KBM-7 (cell line): Measurements from ENCODE around the gene ROR1.

Experiments used
- DNase-seq: peaks from one replicate; pipeline ENCODE4 v3.0.0-alpha.2; 2015
- in situ Hi-C: fragments of 300-500 bp; cut with MboI; formaldehyde crosslinking; loops from 2 replicates; pipeline ENCODE4 v1.14.3; 2020; ENCODE audit warnings: low sequenced_read_pairs, low pct_unique_long_range_greater_than_20kb, mixed read lengths

ROR1 gene

DNA sequence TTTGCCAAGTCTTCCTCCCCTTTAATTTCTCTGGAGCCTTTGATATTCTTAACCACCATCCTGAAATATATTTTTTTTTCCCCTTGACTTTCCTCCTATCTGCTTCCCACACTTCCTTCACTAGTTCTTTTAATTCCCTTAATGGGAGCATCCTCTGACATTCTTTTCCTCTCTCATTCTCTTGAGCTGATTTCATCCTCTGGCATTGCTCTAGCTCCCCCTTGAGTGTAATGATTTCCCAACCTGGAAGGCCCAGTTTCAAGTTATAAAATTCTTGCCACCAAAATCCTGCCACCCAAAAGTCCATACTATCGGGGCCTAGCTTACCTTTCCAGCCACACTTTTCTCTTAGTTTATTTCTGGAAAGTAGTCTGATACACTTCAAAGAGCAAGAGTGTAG lies 390.2 kb downstream of the ROR1 start:
- DNase-seq, result no peak
- in situ Hi-C loops, result no loop called here

DNA sequence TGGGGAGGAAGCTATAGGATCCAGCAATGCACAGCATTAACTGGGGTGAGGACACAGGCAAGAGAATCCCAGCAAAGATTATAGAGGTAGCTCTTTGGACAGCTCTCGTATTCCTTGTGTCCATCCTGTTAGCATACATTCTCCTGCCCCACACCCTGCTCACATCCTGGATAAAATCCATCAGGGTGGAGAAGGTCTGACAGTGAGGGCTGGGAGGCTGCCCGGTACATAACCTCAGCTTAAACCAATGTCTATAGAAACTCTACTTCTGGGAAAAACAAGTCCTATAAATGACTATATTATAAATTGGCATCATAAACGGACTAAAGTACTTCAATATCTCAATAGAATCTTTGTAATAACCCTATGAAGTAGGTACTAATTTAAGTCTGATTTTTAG lies 392.8 kb downstream of the ROR1 start:
- DNase-seq, result no peak

DNA sequence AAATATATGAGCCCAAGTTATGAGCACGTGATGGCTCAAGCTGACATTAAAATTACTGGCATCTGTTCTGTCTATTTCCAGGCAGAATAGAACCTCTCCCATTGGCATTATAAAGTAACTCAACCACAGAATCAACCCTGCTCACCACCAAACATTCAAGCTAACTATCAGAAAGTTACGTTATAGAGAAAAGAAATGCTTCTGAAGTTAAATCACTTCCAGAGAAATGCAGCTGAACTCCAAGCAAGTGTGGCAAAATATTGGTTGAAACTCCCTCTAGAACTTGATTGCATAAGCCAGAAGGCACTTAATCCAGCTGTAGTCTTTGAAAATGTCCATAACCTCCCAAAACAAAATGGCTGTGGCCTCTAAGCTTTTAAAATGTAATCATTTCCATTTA lies 393.4 kb downstream of the ROR1 start:
- no peak for DNase-seq
- in situ Hi-C loops, result no loop called here

More for the DNA sequence above, 392.8 kb downstream of the ROR1 start:
- in situ Hi-C loops, result no loop called here

DNA sequence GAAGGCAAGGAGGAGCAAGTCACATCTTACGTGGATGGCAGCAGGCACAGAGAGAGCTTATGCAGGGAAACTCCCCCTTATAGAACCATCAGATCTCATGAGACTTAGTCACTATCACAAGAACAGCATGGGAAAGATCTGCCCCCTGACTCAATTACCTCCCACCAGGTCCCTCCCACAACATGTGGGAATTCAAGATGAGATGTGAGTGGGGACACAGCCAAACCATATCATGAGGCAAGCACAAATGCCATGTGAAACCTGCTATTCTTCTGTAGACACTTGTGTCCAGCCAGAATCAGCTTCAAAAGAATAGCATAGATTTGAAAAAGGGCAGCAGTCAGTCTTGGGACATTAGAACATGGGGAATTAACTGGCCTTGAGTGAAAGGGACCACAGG lies 397.4 kb downstream of the ROR1 start:
- in situ Hi-C loops, result no loop called here
- DNase-seq, result no peak

DNA sequence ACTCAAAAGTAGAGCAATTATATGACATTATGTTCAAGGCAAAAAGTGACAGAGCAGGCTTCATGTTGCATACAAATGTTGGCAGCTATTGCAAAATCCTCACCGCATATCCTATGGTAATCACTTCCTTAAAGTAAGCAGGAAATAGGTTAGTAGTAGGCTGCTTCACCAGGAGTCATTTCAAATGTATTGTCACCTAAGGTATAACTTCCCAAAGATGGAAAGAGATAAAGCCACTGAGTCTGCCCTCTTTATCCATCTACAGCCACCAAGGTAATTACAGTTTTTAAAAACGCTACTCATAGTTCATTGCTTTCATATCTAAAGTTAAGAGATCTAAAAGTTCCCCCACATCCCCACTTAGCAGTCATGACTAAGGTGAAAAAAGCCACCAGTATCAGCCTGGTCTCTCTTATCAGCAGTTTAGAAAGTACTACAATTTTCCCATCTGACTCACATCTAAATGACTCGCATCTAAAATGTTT lies 398.0 kb downstream of the ROR1 start:
- DNase-seq, result peak; percentile 61
- in situ Hi-C loops, result no loop called here

DNA sequence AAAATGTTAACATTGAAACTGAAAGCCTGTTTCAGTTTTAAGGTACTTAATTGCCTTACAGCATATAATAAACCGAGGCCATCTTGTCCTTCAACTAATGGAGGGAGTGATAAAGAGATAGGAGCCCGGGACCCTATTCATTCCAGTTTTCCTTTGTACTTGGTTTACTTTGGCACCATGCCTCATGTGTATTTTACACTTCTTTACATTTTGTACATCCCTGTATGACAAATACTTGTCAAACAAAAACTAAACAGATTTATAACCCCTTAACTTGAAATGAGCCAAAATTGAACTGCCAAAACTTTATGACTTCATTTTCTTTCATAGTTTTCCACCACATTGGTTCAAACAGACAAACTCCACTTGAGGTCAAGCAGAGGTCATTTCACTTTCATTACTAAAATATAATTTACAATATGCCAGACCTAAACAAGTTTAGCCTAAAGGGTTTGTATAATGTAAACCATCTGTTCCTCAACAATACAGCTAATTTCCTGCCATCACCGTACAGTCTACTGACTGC lies 398.7 kb downstream of the ROR1 start:
- DNase-seq, result no peak
- in situ Hi-C loops, result no loop called here

DNA sequence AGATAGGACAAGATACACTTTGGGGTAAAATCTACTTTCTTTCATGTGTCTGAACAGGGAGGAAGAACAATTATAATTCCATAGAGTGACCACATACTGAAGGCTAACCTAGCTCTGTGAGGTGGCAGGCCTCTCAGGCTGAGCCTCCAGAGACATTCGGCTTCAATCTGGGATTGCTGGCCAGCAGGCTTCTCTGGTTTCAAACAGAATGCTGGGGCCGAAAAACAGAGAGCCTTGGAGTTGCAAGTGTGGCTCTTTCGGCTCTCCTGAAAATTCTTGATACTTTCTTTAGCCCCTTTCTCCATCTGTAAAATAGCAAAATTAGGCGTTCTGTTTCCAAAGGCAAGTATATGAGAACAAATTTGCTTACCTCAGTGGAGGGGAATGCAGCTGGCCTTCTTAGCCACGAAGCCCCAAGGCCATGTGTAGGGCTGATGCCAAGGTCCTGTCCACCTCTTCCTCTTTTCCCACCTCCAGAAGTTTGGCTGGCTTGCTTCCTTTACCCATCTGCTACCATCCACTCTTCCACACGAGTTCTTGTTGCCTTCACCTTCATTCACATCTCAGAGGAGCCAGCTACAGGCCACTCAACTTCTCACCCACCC lies 399.6 kb downstream of the ROR1 start:
- in situ Hi-C loops, result no loop called here
- DNase-seq, result no peak

DNA sequence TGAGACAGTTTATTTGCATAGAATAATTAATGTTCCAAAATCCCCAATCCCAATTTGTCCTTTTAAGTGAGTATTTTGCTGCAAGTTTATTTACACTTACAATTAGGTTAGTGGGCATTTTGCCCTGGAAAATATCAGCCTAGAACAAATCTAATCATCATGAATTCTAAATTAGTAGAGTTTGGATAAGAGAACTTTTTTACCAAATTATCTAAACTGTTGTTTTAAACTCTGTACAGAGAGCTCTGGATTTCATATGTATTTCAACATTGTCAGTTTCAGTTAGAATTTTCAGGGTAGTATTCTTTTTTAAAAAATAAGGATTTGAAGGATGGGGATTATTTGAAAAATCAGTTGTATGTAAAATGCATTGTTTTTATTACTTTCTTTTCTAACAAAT lies 401.8 kb downstream of the ROR1 start:
- DNase-seq, result no peak
- in situ Hi-C loops, result no loop called here

DNA sequence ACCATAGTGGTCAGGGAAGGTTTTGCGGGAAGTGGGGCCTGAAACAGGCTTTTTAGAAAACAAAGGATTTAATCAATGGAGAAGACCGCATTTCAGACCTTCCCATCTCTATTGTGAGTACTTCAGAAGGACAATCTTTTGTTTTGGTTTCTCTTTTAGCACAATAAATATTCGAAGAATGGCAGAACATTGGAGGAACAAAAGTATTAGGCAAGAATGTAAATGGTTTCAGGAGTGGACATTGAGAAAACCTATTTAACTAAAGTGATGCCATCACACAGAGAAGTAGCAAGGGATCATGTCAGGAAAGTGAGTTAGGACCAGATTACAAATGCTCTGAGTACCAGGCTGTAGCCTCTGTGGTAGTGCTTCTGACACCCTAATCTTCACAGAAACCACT lies 402.8 kb downstream of the ROR1 start:
- in situ Hi-C loops, result no loop called here

DNA sequence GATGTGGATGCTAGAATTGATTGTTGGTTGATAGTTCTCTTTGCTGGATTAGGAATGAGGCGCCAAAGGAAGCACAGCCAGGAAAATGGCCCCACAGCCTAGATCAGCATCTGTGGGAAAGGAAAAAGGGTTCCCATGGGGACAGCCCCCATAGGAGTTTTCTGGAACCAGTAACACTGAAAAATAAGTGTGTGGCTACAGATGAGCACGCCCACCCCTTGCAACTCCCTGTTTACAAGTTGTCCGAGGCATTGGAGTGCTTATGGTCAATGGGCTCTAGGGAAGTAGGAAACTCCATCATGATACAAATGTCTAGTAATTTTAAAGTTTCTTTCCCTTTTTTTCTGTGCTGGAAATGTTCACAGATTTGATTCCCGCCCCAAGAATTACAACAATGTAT lies 405.8 kb downstream of the ROR1 start:
- in situ Hi-C loops, result no loop called here
- DNase-seq, result no peak

More for the DNA sequence above, 402.8 kb downstream of the ROR1 start:
- no peak for DNase-seq

DNA sequence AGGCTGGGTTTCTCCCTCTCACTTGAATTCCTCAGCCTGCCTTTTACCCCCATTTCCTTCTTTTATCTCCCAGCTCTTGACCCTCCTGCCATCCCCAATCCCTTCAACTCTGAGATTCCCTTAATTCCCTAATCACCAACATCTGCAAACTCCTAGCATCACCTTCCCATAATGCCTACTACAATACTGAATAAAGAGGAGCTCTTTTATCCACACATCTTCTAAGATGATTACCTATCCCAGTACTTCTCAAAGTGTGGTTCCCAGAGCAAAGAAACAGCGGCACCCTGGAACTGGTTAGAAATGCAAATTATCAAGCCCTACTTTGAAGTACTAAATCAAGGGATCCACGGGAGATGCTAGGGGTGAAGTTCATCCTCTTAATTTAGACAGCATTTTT lies 408.4 kb downstream of the ROR1 start:
- no peak for DNase-seq
- in situ Hi-C loops, result no loop called here

DNA sequence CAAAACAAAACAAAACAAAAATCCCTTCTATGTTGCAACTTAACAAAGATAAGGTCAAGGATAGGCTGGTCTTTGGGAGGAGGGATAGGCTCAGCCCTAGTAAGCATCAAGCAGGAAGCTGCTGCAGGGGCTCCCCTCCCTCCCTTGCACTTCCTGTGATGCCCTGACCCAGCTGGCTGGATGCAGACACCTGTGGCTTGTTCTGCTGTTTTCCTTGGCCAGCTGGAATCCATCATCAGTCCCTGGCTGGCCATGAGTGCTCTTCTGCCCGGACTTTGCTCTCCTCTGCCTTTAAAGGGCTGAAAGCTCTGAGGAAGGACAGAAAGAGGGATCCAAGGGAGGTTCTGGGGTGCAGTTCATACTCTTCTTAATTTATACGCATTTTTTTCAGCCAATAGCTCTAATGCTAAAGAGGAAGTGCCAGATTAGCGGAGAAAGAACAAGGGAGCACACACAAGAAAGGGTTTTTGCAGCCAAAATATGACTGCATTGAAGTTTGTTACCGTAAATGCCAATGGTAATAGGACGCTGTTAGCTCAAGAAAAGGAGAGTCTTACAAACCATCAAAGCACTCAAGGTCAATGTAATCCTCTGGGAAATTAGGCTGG lies 409.7 kb downstream of the ROR1 start:
- no peak for DNase-seq
- in situ Hi-C loops, result no loop called here

DNA sequence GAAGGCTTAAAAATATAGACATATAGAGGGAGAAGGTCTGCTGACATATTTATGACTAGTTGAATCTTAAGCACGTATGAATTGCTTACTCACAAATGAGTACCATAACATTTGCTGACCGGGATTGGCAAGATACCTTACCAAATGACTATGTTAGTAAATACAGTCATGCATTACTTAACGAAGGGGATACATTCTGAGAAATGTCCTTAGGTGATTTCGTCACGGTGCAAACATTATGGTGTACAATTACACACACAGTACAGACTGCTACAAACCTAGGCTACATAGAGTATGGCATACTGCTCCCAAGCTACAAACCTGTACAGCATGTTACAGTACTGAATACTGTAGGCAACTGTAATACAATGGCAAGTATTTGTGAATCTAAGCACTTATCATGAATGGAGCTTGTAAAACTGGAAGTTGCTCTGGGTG lies 410.2 kb downstream of the ROR1 start:
- in situ Hi-C loops, result no loop called here
- DNase-seq, result no peak

DNA sequence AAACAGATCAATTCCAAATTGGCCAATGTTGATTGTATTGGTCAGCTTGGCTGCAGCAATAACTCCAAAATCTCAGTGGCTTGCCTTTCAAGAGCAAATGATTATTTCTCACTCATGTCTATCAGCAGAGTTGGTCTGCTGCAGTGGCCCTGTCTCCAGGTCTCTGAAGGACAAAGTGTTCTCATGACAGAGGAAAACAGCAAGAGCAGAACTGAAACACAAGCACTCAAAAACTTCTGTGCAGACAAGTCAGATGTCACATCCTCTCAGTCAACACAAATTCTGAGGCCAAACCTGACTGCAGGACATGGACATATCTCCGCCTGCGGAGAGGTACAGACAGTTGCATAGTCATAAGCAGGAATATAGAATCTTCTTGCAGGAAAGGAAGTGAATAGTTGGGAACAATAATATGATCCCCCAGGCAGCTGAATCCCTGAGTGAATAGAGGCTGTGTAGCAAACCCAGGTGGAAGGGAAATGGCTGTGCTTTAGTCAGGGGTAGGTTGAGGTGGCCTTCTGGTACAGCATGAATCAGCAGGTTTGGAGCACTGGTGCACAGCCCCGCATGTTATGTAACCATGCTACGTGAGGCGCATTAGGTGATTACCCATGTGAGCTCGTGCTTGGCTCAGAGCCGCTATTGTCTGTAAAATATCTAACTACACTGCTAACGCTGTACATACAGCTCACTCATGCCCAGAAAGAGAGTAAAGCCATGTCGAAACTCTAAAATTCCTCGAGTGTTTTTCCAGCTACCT lies 412.5 kb downstream of the ROR1 start:
- in situ Hi-C loops, result no loop called here
- DNase-seq, result no peak

DNA sequence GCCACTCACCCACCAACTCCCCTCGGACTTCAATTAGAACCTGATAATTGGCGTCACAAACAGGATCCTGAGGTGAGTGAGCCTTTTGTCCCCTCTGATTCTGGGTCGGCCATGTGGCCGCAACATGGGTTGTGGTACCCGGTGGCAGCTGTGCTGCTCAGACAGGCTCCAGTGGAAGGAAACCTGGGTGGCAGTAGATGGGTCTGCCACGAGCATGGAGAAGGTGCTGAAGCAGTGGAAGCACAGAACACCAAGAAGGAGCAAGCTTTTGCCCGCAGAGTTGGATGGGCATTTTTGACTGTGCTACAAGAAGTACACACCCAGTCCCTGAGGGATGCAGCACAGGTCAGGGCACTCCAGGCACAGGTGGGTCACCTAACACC lies 413.1 kb downstream of the ROR1 start:
- DNase-seq, result no peak
- in situ Hi-C loops, result no loop called here

DNA sequence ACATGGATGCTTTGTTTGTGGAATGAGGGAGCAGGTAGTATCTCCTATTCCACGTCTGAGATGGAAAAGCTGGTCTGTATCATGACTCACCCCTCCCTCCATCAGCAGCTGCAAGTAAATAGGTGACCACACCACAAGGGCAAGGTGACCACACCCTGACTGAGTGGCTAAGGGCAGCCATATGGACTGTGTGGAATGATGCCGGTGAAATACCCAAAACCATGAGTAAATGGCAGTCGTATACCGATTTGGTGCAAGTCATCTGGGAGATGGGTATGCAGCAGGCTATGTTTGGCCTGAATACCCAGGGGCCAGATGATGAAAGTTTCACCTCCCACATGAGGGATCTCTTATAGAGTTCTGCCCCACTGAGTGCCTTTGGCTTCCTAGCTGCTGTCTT lies 413.8 kb downstream of the ROR1 start:
- DNase-seq, result no peak
- in situ Hi-C loops, result no loop called here

DNA sequence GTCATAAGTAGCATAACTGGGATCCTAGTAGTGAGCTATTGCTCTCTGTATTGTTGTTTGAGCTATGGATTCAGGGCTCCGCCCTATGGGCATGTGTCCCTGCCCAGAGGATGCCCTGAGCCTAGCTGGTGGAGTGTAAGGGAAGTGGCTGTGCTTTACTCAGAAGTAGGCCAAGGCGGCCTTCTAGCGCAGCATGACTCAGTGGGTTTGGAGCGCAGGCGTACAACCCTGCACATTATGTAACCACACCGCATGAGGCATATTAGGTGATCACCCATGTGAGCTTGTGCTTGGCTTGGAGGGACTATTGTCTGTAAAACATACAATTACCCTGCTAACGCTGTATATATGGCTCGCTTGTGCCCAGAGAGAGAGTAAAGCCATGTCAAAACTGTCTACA lies 418.5 kb downstream of the ROR1 start:
- no peak for DNase-seq
- in situ Hi-C loops, result no loop called here

DNA sequence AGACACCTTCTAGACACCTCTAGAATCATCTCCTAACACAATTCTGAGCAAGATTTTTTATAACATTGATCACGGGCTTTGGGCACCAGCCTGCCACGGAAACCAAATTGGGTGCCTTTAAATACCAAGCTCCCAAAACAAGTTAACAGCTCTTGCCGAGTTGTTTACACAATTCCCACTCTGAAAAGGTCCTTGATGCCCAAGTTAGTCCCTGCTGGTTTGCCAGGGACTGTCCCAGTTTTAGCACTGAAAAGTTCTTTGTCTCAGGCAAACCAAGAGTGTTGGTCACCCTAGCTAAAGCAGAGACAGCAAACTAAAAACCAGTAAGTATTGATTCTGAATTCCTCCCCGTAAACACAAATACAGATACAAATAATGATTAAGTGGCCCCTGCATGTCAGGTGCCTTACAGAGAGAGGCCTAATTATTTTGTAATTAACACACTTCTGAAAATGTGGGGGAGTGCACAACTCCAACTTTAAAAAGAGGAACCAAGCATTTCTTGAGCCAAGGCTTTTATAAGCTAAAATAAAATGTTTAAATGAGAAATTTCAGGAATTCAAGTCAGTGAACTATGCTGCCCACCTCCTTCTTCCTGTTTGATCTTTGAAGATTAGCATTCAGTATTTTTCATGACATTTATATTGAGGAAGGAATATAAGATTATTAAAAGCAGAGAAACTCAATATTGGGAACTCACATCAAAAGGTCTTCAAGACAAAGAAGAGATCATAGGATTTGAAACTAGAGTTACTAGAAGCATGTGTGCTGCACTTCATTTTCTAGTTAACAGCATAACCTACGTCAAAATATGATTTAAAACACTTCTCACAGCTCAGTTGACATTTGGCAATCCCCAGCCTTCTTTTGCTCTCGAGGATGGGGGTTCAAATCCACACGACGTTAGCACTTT lies 420.6 kb downstream of the ROR1 start:
- in situ Hi-C loops, result no loop called here
- DNase-seq, result peak; percentile 42

DNA sequence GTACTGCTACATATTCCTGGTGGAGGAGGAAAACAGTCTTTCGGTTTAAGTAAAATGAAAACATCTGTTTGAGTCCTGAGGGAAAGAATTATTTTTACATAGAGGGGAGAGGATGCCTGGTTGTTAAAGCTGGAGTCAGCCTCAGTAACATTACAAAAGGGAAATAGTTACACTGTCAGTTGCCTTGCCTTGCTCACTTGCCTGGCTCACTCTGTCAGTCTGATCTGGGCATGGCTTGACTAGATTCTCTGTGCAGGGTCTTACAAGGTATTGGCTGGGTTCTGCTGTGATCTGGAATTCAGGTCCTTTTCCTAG lies 421.2 kb downstream of the ROR1 start:
- no peak for DNase-seq
- in situ Hi-C loops, result no loop called here
